Stimulated activated effector memory CD8-positive, alpha-beta T cell treated with anti-CD3 and anti-CD28 coated beads, Interleukin-12 subunit alpha, Interleukin-12 subunit beta, amount 100 ng/mL, for 72 hours (primary cell): ENCODE results near the gene LRCH3.

Experiments used
- ATAC-seq: fragments of 150-1000 bp; cut with Tn5 transposase; 2 replicates; pipeline ENCODE4 v1.10.0; 2021
- DNase-seq, 2 donors: peaks; one replicate each; pipeline ENCODE4 v3.0.0; 2021 to 2022; ENCODE audit warnings: low spot score in 2 of 2
- H3K27ac Mint-ChIP-seq: one replicate; pipeline ENCODE4 v1.8.0; 2022; ENCODE audit warnings: mild to moderate bottlenecking, mixed read lengths
- H3K36me3 Mint-ChIP-seq: one replicate; pipeline ENCODE4 v1.8.0; 2022; ENCODE audit warnings: mild to moderate bottlenecking, mixed read lengths
- H3K4me1 Mint-ChIP-seq: one replicate; pipeline ENCODE4 v1.8.0; 2022; ENCODE audit warnings: mixed read lengths
- H3K4me3 Mint-ChIP-seq: one replicate; pipeline ENCODE4 v1.8.0; 2022; ENCODE audit warnings: mild to moderate bottlenecking, mixed read lengths
- H3K9me3 Mint-ChIP-seq: one replicate; pipeline ENCODE4 v1.8.0; 2022; ENCODE audit warnings: mixed read lengths

Gene LRCH3

DNA sequence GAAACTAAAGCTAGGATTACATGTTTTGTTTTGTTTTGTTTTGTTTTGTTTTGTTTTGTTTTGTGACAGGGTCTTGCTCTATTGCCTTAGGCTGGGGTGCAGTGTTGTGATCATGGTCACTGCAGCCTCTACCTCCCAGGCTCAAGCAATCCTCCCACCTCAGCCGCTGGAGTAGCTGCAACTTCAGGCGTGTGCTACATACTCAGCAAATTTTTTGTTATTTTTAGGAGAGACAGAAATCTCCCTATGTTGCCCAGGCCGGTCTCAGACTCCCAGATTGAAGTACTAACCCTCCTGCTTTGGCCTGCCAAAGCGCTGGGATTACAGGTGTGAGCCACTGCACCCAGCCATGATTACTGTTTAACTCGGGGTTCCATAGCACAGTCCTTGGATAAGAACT, 50.7 kb downstream of the LRCH3 start:
- no peak for DNase-seq
- ATAC-seq: no peak
- H3K9me3 Mint-ChIP-seq: no peaks in the 10 kb centered on the region
- H3K27ac Mint-ChIP-seq: peak overlapping the region; percentile 56
- no peaks in the 10 kb centered on the region for H3K4me1 Mint-ChIP-seq
- H3K4me3 Mint-ChIP-seq: no peak overlapping the region
- peaks cover 100% of the 10 kb centered on the region for H3K36me3 Mint-ChIP-seq

DNA sequence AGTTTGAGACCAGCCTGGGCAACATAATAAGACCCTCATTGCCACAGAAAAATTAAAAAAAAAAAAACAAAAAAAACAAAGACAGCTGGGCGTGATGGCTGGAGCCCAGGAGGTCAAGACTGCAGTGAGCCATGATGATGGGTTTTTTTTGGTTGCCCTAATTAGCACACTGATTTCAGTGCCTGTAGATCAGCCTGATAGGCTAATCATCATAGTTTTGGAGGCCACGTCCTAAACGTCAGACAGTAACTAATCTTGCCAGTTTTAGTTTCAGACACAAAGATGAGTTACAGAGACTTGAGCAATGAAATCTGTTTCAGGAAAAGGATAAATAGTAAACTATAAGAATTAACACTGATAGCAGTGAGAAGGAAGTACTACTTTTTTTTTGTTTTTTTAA, 55.4 kb downstream of the LRCH3 start:
- peaks cover 14% of the 10 kb centered on the region for H3K4me1 Mint-ChIP-seq
- no peak overlapping the region for H3K4me3 Mint-ChIP-seq
- no peak overlapping the region for H3K27ac Mint-ChIP-seq
- no peak for DNase-seq
- H3K36me3 Mint-ChIP-seq: peaks cover 98% of the 10 kb centered on the region
- ATAC-seq: no peak
- H3K9me3 Mint-ChIP-seq: no peaks in the 10 kb centered on the region

DNA sequence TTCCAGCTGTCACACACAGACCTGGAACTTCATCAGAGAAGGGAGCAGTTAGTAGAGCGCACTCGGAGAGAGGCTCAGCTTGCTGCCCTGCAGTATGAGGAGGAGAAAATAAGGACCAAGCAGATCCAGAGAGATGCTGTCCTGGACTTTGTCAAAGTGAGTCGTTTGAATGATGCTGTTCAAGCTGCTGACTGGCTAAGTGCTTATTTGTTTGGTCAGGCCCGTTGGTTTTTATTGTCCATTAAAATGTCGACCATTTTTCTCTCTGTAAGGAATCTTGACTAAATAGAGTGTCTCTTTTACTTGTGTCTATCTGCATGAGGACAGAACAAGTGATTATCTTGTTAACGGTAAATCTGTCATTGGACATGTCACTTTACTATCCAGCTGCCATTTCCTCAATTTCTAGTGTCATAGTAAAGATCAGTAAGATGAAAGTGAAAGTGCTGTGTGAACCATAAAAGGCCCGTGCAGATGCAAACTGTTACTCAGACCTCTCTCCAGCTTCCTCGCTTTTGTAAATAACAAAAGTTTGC, 56.9 kb downstream of the LRCH3 start:
- peaks cover 98% of the 10 kb centered on the region for H3K36me3 Mint-ChIP-seq
- peaks cover 14% of the 10 kb centered on the region for H3K4me1 Mint-ChIP-seq
- H3K9me3 Mint-ChIP-seq: no peaks in the 10 kb centered on the region
- peak overlapping the region; percentile 24 for H3K4me3 Mint-ChIP-seq
- peak; percentile 82 for ATAC-seq
- no peak for DNase-seq
- peak overlapping the region; percentile 9 for H3K27ac Mint-ChIP-seq

DNA sequence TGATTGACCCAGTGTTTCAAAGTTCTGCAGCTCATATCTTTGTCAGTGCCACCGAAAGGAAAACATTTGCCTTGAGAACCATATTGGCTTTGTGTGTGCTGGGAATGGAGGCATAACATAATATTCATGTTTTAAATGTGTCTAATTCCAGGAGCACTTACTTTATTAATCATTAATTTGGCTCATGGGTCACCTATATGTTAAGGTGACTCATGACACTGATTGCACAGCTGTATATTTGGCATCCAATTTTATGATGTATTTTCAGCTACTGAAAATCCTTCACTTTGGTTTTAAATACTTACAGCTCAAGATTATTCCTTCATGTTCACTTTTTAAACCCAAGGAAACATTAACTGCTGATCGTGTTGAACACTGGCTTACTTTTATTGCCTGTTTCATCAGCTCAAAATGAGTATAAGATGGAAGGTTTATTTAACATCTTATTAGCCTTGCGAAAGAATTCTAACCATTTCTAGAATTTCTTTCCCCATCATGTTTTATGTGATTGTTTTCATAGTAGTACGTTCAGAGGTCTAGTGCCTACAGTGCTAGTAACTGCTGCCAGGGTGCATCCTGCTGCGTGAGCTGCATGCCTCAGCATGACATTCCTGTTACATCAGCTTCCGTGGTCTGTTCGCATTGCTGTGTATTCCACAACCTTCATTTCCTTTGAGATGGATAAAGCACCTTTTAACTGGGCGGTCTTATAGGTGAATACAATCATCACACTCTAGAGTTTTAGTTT, 63.7 kb downstream of the LRCH3 start:
- Mint-ChIP-seq H3K4me3 (no peak overlapping the region), H3K4me1 (peaks cover 6% of the 10 kb centered on the region), H3K36me3 (peaks cover 79% of the 10 kb centered on the region), H3K27ac (no peak overlapping the region), H3K9me3 (no peaks in the 10 kb centered on the region)
- no peak for DNase-seq
- no peak for ATAC-seq

DNA sequence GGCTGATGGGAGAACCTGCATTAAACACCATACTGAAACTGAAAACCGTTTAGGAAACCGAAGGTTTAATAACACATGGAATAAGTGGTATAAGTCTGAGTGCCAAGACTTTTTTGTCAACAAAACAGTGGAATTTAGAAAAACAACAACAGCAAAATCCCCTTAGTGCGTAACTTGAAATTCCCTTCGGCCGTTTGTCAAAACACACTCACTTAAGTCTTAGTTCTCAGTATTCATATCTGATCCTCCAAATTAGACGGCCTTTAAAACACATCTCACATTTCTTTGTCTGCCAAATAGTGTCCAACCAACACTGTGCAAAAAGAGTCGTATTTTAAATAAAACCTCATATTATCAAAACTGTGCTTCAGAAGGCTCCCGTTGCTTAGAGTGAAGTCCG, 64.5 kb downstream of the LRCH3 start:
- peaks cover 79% of the 10 kb centered on the region for H3K36me3 Mint-ChIP-seq

DNA sequence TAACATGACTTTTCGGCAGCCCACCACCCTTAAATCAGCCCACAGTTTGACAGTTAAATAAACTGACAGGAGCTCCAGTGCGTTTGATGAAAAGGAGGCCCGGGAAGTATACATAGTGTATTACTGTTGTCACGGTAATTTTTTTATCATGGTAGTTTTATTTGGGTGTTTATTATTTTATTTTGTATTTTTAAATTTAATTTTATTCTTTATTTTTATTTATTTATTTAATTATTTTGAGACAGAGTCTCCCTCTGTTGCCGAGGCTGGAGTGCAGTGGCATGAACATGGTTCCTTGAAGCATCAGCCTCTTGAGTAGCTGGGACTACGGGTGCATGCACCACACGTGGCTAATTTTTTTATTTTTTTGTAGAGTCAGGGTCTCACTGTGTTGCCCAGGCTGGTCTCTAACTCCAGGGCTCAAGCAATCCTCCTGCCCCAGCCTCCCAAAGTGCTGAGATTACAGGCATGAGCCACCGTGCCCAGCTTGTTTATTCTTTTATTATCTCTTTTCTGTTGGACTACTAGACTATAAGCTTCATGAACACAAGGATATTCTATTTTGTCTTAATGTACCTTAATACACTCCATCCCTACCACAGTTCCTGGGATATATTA, 65.3 kb downstream of the LRCH3 start:
- Mint-ChIP-seq H3K4me1 (peaks cover 13% of the 10 kb centered on the region), H3K36me3 (peaks cover 79% of the 10 kb centered on the region), H3K27ac (no peak overlapping the region), H3K4me3 (no peak overlapping the region), H3K9me3 (no peaks in the 10 kb centered on the region)
- DNase-seq (no peak), ATAC-seq (no peak)

More for the DNA sequence above, 64.5 kb downstream of the LRCH3 start:
- DNase-seq (no peak), ATAC-seq (no peak)
- peaks cover 6% of the 10 kb centered on the region for H3K4me1 Mint-ChIP-seq
- H3K4me3 Mint-ChIP-seq: no peak overlapping the region
- no peaks in the 10 kb centered on the region for H3K9me3 Mint-ChIP-seq
- H3K27ac Mint-ChIP-seq: no peak overlapping the region

DNA sequence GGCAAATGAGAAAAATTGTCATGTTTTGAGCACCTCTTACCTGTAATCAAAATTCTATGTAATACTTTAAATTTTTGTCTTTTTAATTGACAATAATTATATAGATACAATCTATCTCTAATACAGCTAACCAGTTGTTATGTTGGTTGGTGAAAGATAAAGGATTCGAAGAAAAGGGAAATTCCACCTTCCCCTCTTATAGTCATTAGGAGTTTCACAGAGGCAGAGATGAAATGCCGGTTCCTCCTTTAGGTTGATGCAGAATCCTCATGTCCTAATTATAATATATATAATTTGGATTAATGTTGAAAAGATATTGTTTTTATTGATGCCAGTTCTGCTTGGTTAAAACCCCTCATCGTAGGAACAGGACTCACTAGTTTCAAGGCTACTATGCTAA, 67.1 kb downstream of the LRCH3 start:
- no peak for DNase-seq
- peaks cover 72% of the 10 kb centered on the region for H3K36me3 Mint-ChIP-seq
- H3K4me1 Mint-ChIP-seq: peaks cover 22% of the 10 kb centered on the region
- no peak overlapping the region for H3K27ac Mint-ChIP-seq
- no peaks in the 10 kb centered on the region for H3K9me3 Mint-ChIP-seq
- H3K4me3 Mint-ChIP-seq: no peak overlapping the region
- no peak for ATAC-seq

DNA sequence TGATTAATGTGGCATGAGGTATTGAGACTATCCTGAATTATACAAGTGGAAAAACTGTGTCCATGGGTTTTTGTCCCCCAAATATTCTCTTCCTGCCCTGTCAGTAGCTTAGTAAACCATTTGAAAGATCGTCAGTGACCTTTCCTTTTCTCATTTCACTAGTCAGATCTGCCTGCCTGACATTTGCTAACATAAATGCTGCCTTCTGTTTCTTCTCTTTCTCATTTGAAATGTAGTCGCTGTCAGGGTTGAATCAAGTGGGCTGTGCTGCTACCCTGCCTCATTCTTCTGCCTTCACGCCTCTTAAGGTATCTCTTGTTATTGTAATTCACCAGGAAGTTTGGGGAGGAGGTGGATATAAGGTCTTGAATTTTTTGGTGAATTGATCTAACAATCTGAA, 67.5 kb downstream of the LRCH3 start:
- DNase-seq (no peak), ATAC-seq (no peak)
- H3K36me3 Mint-ChIP-seq: peaks cover 71% of the 10 kb centered on the region
- H3K4me3 Mint-ChIP-seq: no peak overlapping the region
- no peak overlapping the region for H3K27ac Mint-ChIP-seq
- H3K4me1 Mint-ChIP-seq: peaks cover 22% of the 10 kb centered on the region
- no peaks in the 10 kb centered on the region for H3K9me3 Mint-ChIP-seq

DNA sequence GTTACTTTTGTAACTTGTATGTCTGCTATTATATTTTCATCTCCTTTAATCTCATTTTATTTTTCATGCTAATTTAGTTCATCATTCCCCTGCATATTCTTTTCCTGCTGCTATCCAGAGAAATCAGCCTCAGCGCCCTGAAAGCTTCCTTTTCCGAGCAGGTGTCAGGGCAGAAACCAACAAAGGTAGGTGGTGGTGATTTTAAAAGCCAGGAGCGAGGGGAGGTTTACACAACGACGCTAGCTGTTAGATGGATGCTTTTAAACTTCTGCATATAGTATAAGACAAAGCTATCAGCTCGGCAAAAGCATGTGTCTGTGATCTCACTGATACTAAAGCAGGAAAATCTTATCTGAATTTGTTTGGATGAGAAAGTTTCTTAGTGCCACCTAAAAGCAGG, 75.0 kb downstream of the LRCH3 start:
- Mint-ChIP-seq H3K9me3 (no peaks in the 10 kb centered on the region), H3K4me3 (no peak overlapping the region), H3K4me1 (peaks cover 21% of the 10 kb centered on the region), H3K27ac (no peak overlapping the region), H3K36me3 (peaks cover 81% of the 10 kb centered on the region)
- no peak for DNase-seq
- ATAC-seq: no peak

DNA sequence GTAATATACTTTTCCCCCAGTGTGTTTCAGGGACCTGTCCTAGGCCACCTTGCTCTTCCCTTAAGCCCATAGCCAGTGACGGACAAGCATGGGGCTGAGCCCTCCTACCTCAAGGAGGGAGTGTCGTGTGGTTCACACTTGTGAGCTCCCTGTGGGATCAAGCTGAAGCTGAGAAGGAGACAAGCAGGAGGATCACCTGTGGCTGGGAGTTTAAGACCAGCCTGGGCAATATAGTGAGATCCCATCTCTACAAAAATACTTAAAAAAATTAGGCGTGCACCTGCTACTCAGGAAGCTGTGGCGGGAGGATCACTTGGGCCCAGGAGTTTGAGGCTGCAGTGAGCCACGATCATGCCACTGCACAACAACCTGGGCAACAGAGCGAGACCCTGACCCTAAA, 82.3 kb downstream of the LRCH3 start:
- ATAC-seq: no peak
- DNase-seq: no peak
- H3K9me3 Mint-ChIP-seq: no peaks in the 10 kb centered on the region
- H3K4me1 Mint-ChIP-seq: peaks cover 6% of the 10 kb centered on the region
- peak overlapping the region; percentile 75 for H3K27ac Mint-ChIP-seq
- H3K36me3 Mint-ChIP-seq: peaks cover 74% of the 10 kb centered on the region
- no peak overlapping the region for H3K4me3 Mint-ChIP-seq

DNA sequence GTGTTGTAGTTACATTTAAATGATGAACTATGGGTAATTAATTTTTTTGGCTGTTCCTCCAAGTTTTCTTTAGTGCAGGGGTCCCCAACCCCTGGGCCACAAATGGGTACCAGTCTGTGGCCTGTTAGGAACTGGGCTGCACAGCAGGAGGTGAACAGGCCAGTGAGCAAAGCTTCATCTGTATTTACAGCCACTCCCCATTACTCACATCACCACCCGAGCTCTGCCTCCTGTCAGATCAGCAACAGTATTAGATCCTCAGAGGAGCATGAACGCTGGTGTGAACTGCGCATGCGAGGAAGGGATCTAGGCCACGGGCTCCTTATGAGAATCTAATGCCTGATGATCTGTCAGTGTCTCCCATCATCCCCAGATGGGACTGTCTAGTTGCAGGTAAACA, 83.0 kb downstream of the LRCH3 start:
- Mint-ChIP-seq H3K9me3 (no peaks in the 10 kb centered on the region), H3K4me3 (no peak overlapping the region), H3K4me1 (peaks cover 6% of the 10 kb centered on the region), H3K27ac (no peak overlapping the region), H3K36me3 (peaks cover 75% of the 10 kb centered on the region)
- no peak for ATAC-seq
- no peak for DNase-seq

DNA sequence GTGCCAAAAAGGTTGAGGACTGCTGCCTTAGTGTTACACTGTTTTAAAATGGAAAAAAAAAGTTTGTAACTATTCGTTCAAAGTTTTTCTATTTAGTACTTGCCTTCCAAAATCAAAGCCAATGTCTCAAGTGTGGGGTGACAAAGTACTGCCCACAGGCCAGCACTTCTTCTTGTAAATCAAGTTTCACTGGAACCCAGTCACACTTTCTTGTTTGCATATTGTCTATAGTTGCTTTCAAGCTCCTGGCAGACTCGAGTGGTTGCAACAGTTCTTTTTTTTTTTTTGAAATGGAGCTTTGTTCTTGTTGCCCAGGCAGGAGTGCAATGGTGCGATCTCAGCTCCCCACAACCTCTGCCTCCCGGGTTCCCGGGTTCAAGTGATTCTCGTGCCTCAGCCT, 83.6 kb downstream of the LRCH3 start:
- Mint-ChIP-seq H3K4me3 (no peak overlapping the region), H3K4me1 (peaks cover 6% of the 10 kb centered on the region), H3K9me3 (no peaks in the 10 kb centered on the region), H3K27ac (peak overlapping the region; percentile 20), H3K36me3 (peaks cover 80% of the 10 kb centered on the region)
- ATAC-seq: no peak
- no peak for DNase-seq

DNA sequence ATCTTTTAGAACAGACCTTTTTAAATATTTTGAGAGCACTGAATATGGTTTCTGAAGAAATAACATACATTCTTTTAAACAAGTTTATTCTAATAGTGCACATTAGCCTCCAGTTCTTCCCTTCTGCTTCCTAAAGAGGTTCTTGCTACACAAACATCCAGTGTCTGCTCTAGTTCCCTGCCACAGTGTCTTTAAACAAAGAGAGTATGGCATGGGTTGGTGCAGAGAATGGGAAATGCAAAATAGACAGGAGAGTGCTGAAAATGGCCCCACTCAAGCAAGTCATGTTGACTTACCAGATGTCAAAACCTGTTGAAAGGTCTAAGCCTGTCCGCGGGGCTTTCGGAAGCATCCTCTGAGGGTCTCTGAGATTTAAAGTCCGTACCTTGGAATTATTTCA, 86.8 kb downstream of the LRCH3 start:
- H3K4me1 Mint-ChIP-seq: peaks cover 16% of the 10 kb centered on the region
- H3K4me3 Mint-ChIP-seq: no peak overlapping the region
- DNase-seq (no peak), ATAC-seq (no peak)
- peaks cover 81% of the 10 kb centered on the region for H3K36me3 Mint-ChIP-seq
- H3K27ac Mint-ChIP-seq: peak overlapping the region; percentile 88
- no peaks in the 10 kb centered on the region for H3K9me3 Mint-ChIP-seq

DNA sequence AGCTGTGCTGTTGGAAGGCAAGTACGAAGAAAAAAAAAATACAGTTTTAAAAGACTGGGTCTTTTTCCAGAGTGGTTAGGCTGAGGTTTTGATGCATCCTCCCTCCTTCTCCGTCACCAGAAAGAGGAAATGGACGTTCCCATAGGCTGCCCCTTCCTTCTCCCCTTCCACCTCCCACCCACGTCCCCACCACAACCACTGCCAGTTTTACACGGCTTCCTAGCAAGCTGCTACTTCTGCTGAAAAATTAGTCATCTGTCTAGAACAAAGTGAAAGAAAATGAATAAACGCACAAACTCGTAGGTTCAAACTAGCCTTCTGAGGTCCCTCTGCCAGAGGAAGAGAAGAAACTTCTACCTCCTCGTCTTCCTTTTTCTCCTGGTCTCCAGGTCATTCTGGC, 87.4 kb downstream of the LRCH3 start:
- ATAC-seq (peak; percentile 91), DNase-seq (peak; percentile 27 to 81)
- no peaks in the 10 kb centered on the region for H3K9me3 Mint-ChIP-seq
- H3K27ac Mint-ChIP-seq: peak overlapping the region; percentile 88
- H3K4me1 Mint-ChIP-seq: peaks cover 16% of the 10 kb centered on the region
- peak overlapping the region; percentile 53 for H3K4me3 Mint-ChIP-seq
- H3K36me3 Mint-ChIP-seq: peaks cover 81% of the 10 kb centered on the region

DNA sequence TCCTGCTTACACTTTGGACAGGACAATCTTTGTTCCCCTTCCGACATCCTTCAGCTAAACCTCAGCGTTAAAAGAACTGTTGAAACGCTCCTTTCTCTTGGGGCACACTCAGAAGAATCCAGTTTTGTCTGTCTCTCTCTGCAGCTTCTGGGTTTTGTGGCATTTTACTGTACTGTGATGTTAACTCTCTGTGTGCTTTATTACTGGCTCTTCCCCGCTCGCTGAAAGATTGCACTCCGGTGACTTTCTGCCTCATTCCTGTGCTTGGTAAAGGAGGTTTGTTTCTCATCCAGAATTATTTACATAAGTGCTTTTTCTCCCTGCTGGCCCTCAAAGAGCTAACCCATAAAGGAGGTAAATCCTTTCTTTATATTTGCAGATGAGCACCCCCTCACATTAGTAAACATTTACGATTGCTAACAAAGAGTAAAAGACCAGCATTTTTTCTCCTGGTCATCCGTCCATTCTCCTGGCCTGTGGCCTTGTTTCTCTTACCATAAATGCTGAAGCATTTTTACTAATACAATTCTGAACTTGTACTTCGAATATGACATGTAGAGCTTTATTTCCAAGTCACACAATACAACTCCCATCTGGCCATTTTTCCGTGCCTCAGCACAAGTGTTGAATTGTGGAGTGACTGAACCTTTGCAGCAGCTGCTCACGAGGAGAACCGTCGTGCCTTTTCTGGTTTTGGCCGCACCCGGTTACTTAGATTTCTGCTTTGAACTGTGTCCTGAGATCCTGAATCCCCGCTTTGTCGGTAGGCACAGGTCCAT, 89.6 kb downstream of the LRCH3 start:
- H3K4me1 Mint-ChIP-seq: peaks cover 16% of the 10 kb centered on the region
- no peaks in the 10 kb centered on the region for H3K9me3 Mint-ChIP-seq
- DNase-seq: peak in 1 of 2 donors; percentile 42
- peak overlapping the region; percentile 88 for H3K27ac Mint-ChIP-seq
- peaks cover 82% of the 10 kb centered on the region for H3K36me3 Mint-ChIP-seq
- ATAC-seq: no peak
- no peak overlapping the region for H3K4me3 Mint-ChIP-seq
